ENCODE data around the gene HS3ST3B1.

The HS3ST3B1 gene

GRCh38 chr17:14300575-14301278 is at the start of gene HS3ST3B1:
Gene HS3ST3B1 (plus strand): TSS chr17:14301081. CDS start chr17:14301519, 438 bp downstream.
- DNase-seq: peak; percentile 100

- no peak for DNase-seq
Observed at GRCh38 chr17:14261406-14261805, 39.5 kb upstream of the HS3ST3B1 start.

GRCh38 chr17:14268264-14268663 is 32.6 kb upstream of the HS3ST3B1 start:
- DNase-seq: no peak

- DNase-seq: no peak
Observed at GRCh38 chr17:14269473-14269872, 31.4 kb upstream of the HS3ST3B1 start.

- no peak for DNase-seq
Observed at GRCh38 chr17:14270508-14270907, 30.4 kb upstream of the HS3ST3B1 start.

- DNase-seq: no peak
Observed at GRCh38 chr17:14276535-14277250, 24.2 kb upstream of the HS3ST3B1 start.

- no peak for DNase-seq
Observed at GRCh38 chr17:14281530-14281929, 19.4 kb upstream of the HS3ST3B1 start.

- no peak for DNase-seq
Observed at GRCh38 chr17:14282726-14283125, 18.2 kb upstream of the HS3ST3B1 start.

- DNase-seq: no peak
Observed at GRCh38 chr17:14289162-14289561, 11.7 kb upstream of the HS3ST3B1 start.

- DNase-seq: no peak
Observed at GRCh38 chr17:14294876-14295275, 6.0 kb upstream of the HS3ST3B1 start.

GRCh38 chr17:14295676-14296075 is 5.2 kb upstream of the HS3ST3B1 start:
- DNase-seq: no peak

GRCh38 chr17:14296166-14296910 is 4.5 kb upstream of the HS3ST3B1 start:
- DNase-seq: no peak

- DNase-seq: peak; percentile 79
Observed at GRCh38 chr17:14297161-14297851, 3.6 kb upstream of the HS3ST3B1 start.

- DNase-seq: no peak
Observed at GRCh38 chr17:14298221-14298946, 2.5 kb upstream of the HS3ST3B1 start.

GRCh38 chr17:14298947-14299279 is 2.0 kb upstream of the HS3ST3B1 start:
- no peak for DNase-seq

GRCh38 chr17:14299280-14300141 is 1.4 kb upstream of the HS3ST3B1 start:
- DNase-seq: peak; percentile 58

GRCh38 chr17:14301279-14302090 is 604 bp downstream of the HS3ST3B1 start:
- no peak for DNase-seq

- DNase-seq: no peak
Observed at GRCh38 chr17:14302091-14302430, 1.2 kb downstream of the HS3ST3B1 start.

- DNase-seq: peak; percentile 88
Observed at GRCh38 chr17:14302431-14303099, 1.7 kb downstream of the HS3ST3B1 start.

Measured in femur (tissue), 1 donor.